H1 (cell line): Measurements from ENCODE around the gene MCM3AP. TPM values are rescaled to one million over a fixed set of nuclear protein-coding genes. Genes with fewer than 3 reads are reported as not detected.

Experiments
- CTCF ChIA-PET: fragments of 300-600 bp; sonication (Branson Sonifier 250); formaldehyde crosslinking; loops from one replicate; lab custom pipeline; 2021; ENCODE audit not compliant: partially characterized antibody; lab: Charles Lee
- POLR2A ChIA-PET: fragments of 300-600 bp; sonication (Branson Sonifier 250); formaldehyde crosslinking; loops from one replicate; lab custom pipeline; 2021; ENCODE audit warnings: inconsistent platforms; ENCODE audit not compliant: partially characterized antibody; lab: Charles Lee
- DNase-seq, 2 experiments: peaks; one replicate each; pipeline versions ENCODE4 v3.0.0 to v3.0.0-alpha.2; 2010 to 2022; ENCODE audit warnings: low spot score in 2 of 2, low read depth in 1 of 2, mixed read lengths in 1 of 2
- FAIRE-seq: peaks from 2 replicates; lab custom pipeline; 2011; peaks lifted over from hg19 to GRCh38; lab: Jason Lieb, UNC
- H2AFZ ChIP-seq: 2 replicates; pipeline ENCODE4 v1.8.1; 2012; ENCODE audit warnings: low read length, inconsistent platforms
- H2AK5ac ChIP-seq: 2 replicates; pipeline ENCODE4 v1.6.1; 2013; ENCODE audit warnings: low read depth, low read length
- H2BK120ac ChIP-seq: replicated peaks from 2 replicates; pipeline ENCODE3; 2013; ENCODE audit warnings: low read depth, low read length, inconsistent platforms
- H2BK12ac ChIP-seq: 2 replicates; pipeline ENCODE4 v1.6.1; 2013; ENCODE audit warnings: low read depth, low read length
- H2BK15ac ChIP-seq: 2 replicates; pipeline ENCODE4 v1.6.1; 2013; ENCODE audit warnings: low read length
- H2BK20ac ChIP-seq: 2 replicates; pipeline ENCODE4 v1.6.1; 2013; ENCODE audit warnings: low read length
- H2BK5ac ChIP-seq: 2 replicates; pipeline ENCODE4 v1.6.1; 2013; ENCODE audit warnings: low read depth, low read length
- H3K14ac ChIP-seq: 2 replicates; pipeline ENCODE4 v1.6.1; 2013; ENCODE audit warnings: inconsistent platforms; ENCODE audit not compliant: insufficient read length
- H3K18ac ChIP-seq: 2 replicates; pipeline ENCODE4 v1.6.1; 2013; ENCODE audit warnings: low read length; ENCODE audit errors: extremely low read depth
- H3K23ac ChIP-seq: 2 replicates; pipeline ENCODE4 v1.6.1; 2013; ENCODE audit warnings: inconsistent platforms; ENCODE audit not compliant: insufficient read length
- H3K23me2 ChIP-seq: 2 replicates; pipeline ENCODE4 v1.6.1; 2013; ENCODE audit warnings: low read depth, low read length
- H3K27ac ChIP-seq: 2 replicates; pipeline ENCODE4 v1.6.1; 2011; ENCODE audit warnings: low read depth, low read length, inconsistent platforms
- H3K27me3 ChIP-seq, 4 experiments: replicated peaks in 1 of 4; 1 replicate in 1 of 4; 2 replicates in 3 of 4; pipeline versions ENCODE4 v1.6.1 to v1.8.1; 2011 to 2013; ENCODE audit warnings: low read length in 3 of 4, mild to moderate bottlenecking in 3 of 4, inconsistent platforms in 2 of 4, mixed read lengths in 2 of 4, moderate library complexity in 1 of 4; ENCODE audit not compliant: control insufficient read depth in 3 of 4, insufficient read depth in 3 of 4; ENCODE audit errors: extremely low read depth in 1 of 4
- H3K36me3 ChIP-seq, 4 experiments: 2 replicates each; pipeline versions ENCODE4 v1.6.1 to v1.8.1; 2011 to 2013; ENCODE audit warnings: mild to moderate bottlenecking in 4 of 4, low read length in 3 of 4, moderate library complexity in 2 of 4, control low read depth in 1 of 4, inconsistent platforms in 1 of 4; ENCODE audit not compliant: insufficient read depth in 4 of 4, control insufficient read depth in 2 of 4
- H3K4ac ChIP-seq: replicated peaks from 2 replicates; pipeline ENCODE3; 2013; ENCODE audit warnings: low read length, low read depth, mixed read lengths, inconsistent platforms; ENCODE audit not compliant: insufficient read length
- H3K4me1 ChIP-seq, 4 experiments: replicated peaks in 1 of 4; 1 replicate in 1 of 4; 2 replicates in 3 of 4; pipeline versions ENCODE4 v1.6.1 to v1.8.1; 2011 to 2013; ENCODE audit warnings: low read length in 3 of 4, inconsistent platforms in 2 of 4, mixed read lengths in 1 of 4; ENCODE audit not compliant: insufficient read depth in 4 of 4, control insufficient read depth in 3 of 4
- H3K4me2 ChIP-seq, 2 experiments: 2 replicates each; pipeline versions ENCODE4 v1.6.1 to v1.8.1; 2011 to 2013; ENCODE audit warnings: low read depth in 2 of 2, low read length in 2 of 2, control low read depth in 1 of 2, inconsistent platforms in 1 of 2, mild to moderate bottlenecking in 1 of 2; ENCODE audit not compliant: insufficient read depth in 1 of 2
- H3K4me3 ChIP-seq, 4 experiments: fragments of 200-600, 300-600 bp in 1 of 4; sonication (generic), shearing (Covaris generic), sonication (Bioruptor Twin) in 1 of 4; 2 replicates each; pipeline versions ENCODE4 v1.5.1 to v1.8.1; 2011 to 2016; ENCODE audit warnings: low read length in 4 of 4, low read depth in 3 of 4, control low read depth in 2 of 4, inconsistent platforms in 2 of 4, mild to moderate bottlenecking in 2 of 4, mixed read lengths in 1 of 4, moderate library complexity in 1 of 4; ENCODE audit not compliant: insufficient read depth in 2 of 4; ENCODE audit errors: extremely low read depth in 1 of 4
- H3K56ac ChIP-seq: replicated peaks from 2 replicates; pipeline ENCODE3; 2013; ENCODE audit warnings: low read depth, mild to moderate bottlenecking, mixed read lengths, low read length, inconsistent platforms; ENCODE audit not compliant: insufficient read length
- H3K79me1 ChIP-seq: 2 replicates; pipeline ENCODE4 v1.6.1; 2013; ENCODE audit warnings: low read depth, low read length, control low read depth
- H3K79me2 ChIP-seq, 2 experiments: 2 replicates each; pipeline versions ENCODE4 v1.6.1 to v1.8.1; 2012 to 2013; ENCODE audit warnings: low read length in 2 of 2, mild to moderate bottlenecking in 2 of 2, inconsistent platforms in 1 of 2; ENCODE audit not compliant: insufficient read depth in 2 of 2, control insufficient read depth in 1 of 2
- H3K9ac ChIP-seq, 4 experiments: replicated peaks in 1 of 4; 1 replicate in 1 of 4; 2 replicates in 3 of 4; pipeline versions ENCODE4 v1.6.1 to v1.8.1; 2011 to 2013; ENCODE audit warnings: low read depth in 3 of 4, low read length in 3 of 4, control low read depth in 2 of 4, mild to moderate bottlenecking in 2 of 4, moderate library complexity in 2 of 4, inconsistent platforms in 1 of 4; ENCODE audit errors: extremely low read depth in 1 of 4
- H3K9me3 ChIP-seq, 2 experiments: 2 replicates each; pipeline versions ENCODE4 v1.6.1 to v1.8.1; 2012 to 2013; ENCODE audit warnings: mild to moderate bottlenecking in 2 of 2, moderate library complexity in 2 of 2, control low read depth in 1 of 2, inconsistent platforms in 1 of 2, low read depth in 1 of 2, low read length in 1 of 2, mixed read lengths in 1 of 2; ENCODE audit not compliant: insufficient read depth in 2 of 2
- H4K20me1 ChIP-seq, 2 experiments: replicated peaks in 1 of 2; 2 replicates each; pipeline versions ENCODE3 to v1.8.1; 2011 to 2013; ENCODE audit warnings: inconsistent platforms in 2 of 2, low read length in 2 of 2, mild to moderate bottlenecking in 1 of 2; ENCODE audit not compliant: insufficient read depth in 2 of 2, control insufficient read depth in 1 of 2
- H4K5ac ChIP-seq: 2 replicates; pipeline ENCODE4 v1.6.1; 2013; ENCODE audit warnings: low read length, low read depth, mixed read lengths, inconsistent platforms; ENCODE audit not compliant: insufficient read length
- H4K8ac ChIP-seq: 2 replicates; pipeline ENCODE4 v1.8.0; 2013; ENCODE audit warnings: mild to moderate bottlenecking, moderate library complexity, low read length, inconsistent platforms; ENCODE audit not compliant: insufficient read depth; ENCODE audit errors: extremely low read depth
- H4K91ac ChIP-seq: replicated peaks from 2 replicates; pipeline ENCODE3; 2013; ENCODE audit warnings: low read length, mixed read lengths, inconsistent platforms; ENCODE audit not compliant: insufficient read length
- BCL11A ChIP-seq, 2 experiments: IDR thresholded peaks; one replicate each; pipeline ENCODE4 v1.6.1; 2011; ENCODE audit warnings: low read depth in 2 of 2, low read length in 2 of 2, mild to moderate bottlenecking in 2 of 2
- CBX8 ChIP-seq: fragments of 300-800, 300-1000 bp; sonication (generic); IDR thresholded peaks from 2 replicates; pipeline ENCODE4 v1.7.1; 2016; ENCODE audit warnings: low read depth, low read length, borderline replicate concordance
- CHD1 ChIP-seq: IDR thresholded peaks from 2 replicates; pipeline ENCODE4 v1.6.1; 2012; ENCODE audit warnings: low read depth, low read length, improper control_type of control experiment
- JUND ChIP-seq: IDR thresholded peaks from 2 replicates; pipeline ENCODE4 v1.6.1; 2011; ENCODE audit warnings: mild to moderate bottlenecking, improper control_type of control experiment, low read length
- whole genome bisulfite sequencing, 2 experiments: shearing (Covaris generic) in 1 of 2; methylation state at CpG; one replicate each; pipeline versions ENCODE4 v1.1.6 to v1.1.7; 2013 to 2015; ENCODE audit warnings: low lambda C conversion rate in 2 of 2, mixed read lengths in 2 of 2, inconsistent platforms in 1 of 2, low coverage in 1 of 2, missing lambda C conversion rate in 1 of 2; ENCODE audit not compliant: insufficient replicate concordance in 2 of 2, insufficient coverage in 1 of 2, insufficient read length in 1 of 2; ENCODE audit errors: extremely low coverage in 1 of 2, missing lambda C conversion rate in 1 of 2; 5-methylcytosine and 5-hydroxymethylcytosine counted together
- polyA plus RNA-seq, 7 experiments: library from polyadenylated mRNA; depleted of rRNA in 3 of 7; stranded (reverse) in 5 of 7; unstranded in 2 of 7; fragments of >200 nt in 5 of 7; fragments of 200-250 nt in 2 of 7; gene quantifications; 1 replicate in 5 of 7; 2 replicates in 1 of 7; 4 replicates in 1 of 7; pipeline versions ENCODE4 v1.2.1 to v1.2.3, GENCODE V29; 2011 to 2013; ENCODE audit warnings: missing spikeins in 2 of 7, mixed read lengths in 2 of 7
- total RNA-seq: library from RNA; stranded (reverse); fragmentation: NEBNext Ultra II Directional; extraction: Animal tissue kit (Norgen Biotek cat#: 25700); gene quantifications from 2 replicates; pipeline ENCODE4 v1.2.1, GENCODE V29; 2021

The MCM3AP gene
- total and polyA plus RNA-seq, 2 of the 8 experiments (the other 6 are each of a cell fraction or from before 2014, with no cell fraction given) = 37.2 to 119 TPM

- Histone ChIP-seq H4K91ac (no peak overlapping the region), H4K20me1 (peaks cover 5 to 17% of the 10 kb centered on the region in 2 experiments), H2BK120ac (no peak overlapping the region), H3K27me3 (no peaks in the 10 kb centered on the region), H2BK15ac (no peak overlapping the region), H3K23ac (no peak overlapping the region), H3K4me1 (no peaks in the 10 kb centered on the region), H3K36me3 (peaks cover 10 to 38% (median 25%) of the 10 kb centered on the region in 4 experiments; a peak in 7 of 8 replicates), H4K8ac (no peak overlapping the region), H4K5ac (no peak overlapping the region), H3K9ac (no peak overlapping the region), H3K4me3 (no peak overlapping the region), H3K79me2 (no peaks in the 10 kb centered on the region), H3K27ac (no peak overlapping the region), H2BK20ac (no peak overlapping the region), H3K56ac (no peak overlapping the region), H3K18ac (no peak overlapping the region), H3K4ac (no peak overlapping the region), H3K79me1 (no peaks in the 10 kb centered on the region), H2AK5ac (no peak overlapping the region), H3K9me3 (no peaks in the 10 kb centered on the region), H2BK5ac (no peak overlapping the region), H3K4me2 (no peak overlapping the region), H3K14ac (no peak overlapping the region), H2BK12ac (no peak overlapping the region), H2AFZ (no peak overlapping the region), H3K23me2 (no peaks in the 10 kb centered on the region)
- POLR2A ChIA-PET = no interaction called here
- WGBS, 2 experiments = 93% methylated on average over 24 of the region's 24 CpGs; no CpG with 5 or more reads in 1 of the 2 experiments
- CTCF ChIA-PET = interaction anchor here (0.6 to 1.4 kb wide), 3 partner anchors 19 to 304 kb away, joined by 3 to 4 read pairs (median 3); no protein-coding TSS in a partner anchor
- no peak for DNase-seq
- FAIRE-seq = no peak
- no peak for TF ChIP-seq CHD1
- no peak for TF ChIP-seq BCL11A (IDR thresholded peaks at IDR 0.05; ENCODE audit: low read depth in 2 of 2, low read length in 2 of 2)
- no peak for TF ChIP-seq CBX8
- no peak for TF ChIP-seq JUND
These were observed 79.0 kb downstream of the MCM3AP start for GRCh38 chr21:46206163-46207005.
